DOHH2 (cell line): Measurements from ENCODE around the gene A1BG.

Experiments used
- H3F3A ChIP-seq: fragments of 200-600 bp; sonication (generic), shearing (Covaris generic); 2 replicates; pipeline ENCODE4 v1.6.0; 2016; ENCODE audit warnings: antibody characterized with exemption, mild to moderate bottlenecking; ENCODE audit not compliant: control insufficient read depth, insufficient read depth
- H3K27ac ChIP-seq: fragments of 200-600 bp; sonication (generic); 2 replicates; pipeline ENCODE4 v1.5.1; 2014; ENCODE audit warnings: low read depth, mild to moderate bottlenecking, low read length, moderate library complexity
- H3K27me3 ChIP-seq: fragments of 200-600 bp; sonication (generic); 2 replicates; pipeline ENCODE4 v1.6.1; 2014; ENCODE audit warnings: mild to moderate bottlenecking, low read length, mixed read lengths; ENCODE audit not compliant: control insufficient read depth
- H3K36me3 ChIP-seq: fragments of 200-600 bp; sonication (generic); 2 replicates; pipeline ENCODE4 v1.6.1; 2014; ENCODE audit warnings: mild to moderate bottlenecking, low read length, moderate library complexity, mixed read lengths; ENCODE audit not compliant: control insufficient read depth
- H3K4me1 ChIP-seq: fragments of 200-600 bp; sonication (generic); 2 replicates; pipeline ENCODE4 v1.6.1; 2014; ENCODE audit warnings: mild to moderate bottlenecking, low read length, mixed read lengths; ENCODE audit not compliant: control insufficient read depth
- H3K4me2 ChIP-seq: fragments of 200-600 bp; sonication (generic); 2 replicates; pipeline ENCODE4 v1.6.0; 2014; ENCODE audit warnings: mild to moderate bottlenecking, low read length, moderate library complexity
- H3K4me3 ChIP-seq: fragments of 200-600 bp; sonication (generic); 2 replicates; pipeline ENCODE4 v1.5.1; 2014; ENCODE audit warnings: mild to moderate bottlenecking, low read length, mixed read lengths
- H3K79me2 ChIP-seq: fragments of 200-600 bp; sonication (generic); 2 replicates; pipeline ENCODE4 v1.6.1; 2014; ENCODE audit warnings: mild to moderate bottlenecking, low read length, mixed read lengths; ENCODE audit not compliant: control insufficient read depth
- H3K9me2 ChIP-seq: fragments of 200-600 bp; sonication (generic); replicated peaks from 2 replicates; pipeline ENCODE4 v1.6.1; 2014; ENCODE audit warnings: mild to moderate bottlenecking, low read length, mixed read lengths; ENCODE audit not compliant: control insufficient read depth
- H3K9me3 ChIP-seq: fragments of 200-600 bp; sonication (generic); 2 replicates; pipeline ENCODE4 v1.6.1; 2014; ENCODE audit warnings: antibody characterized with exemption, low read length, mixed read lengths; ENCODE audit not compliant: control insufficient read depth, insufficient read depth
- H4K20me1 ChIP-seq: fragments of 200-600 bp; sonication (generic); 2 replicates; pipeline ENCODE4 v1.6.0; 2014; ENCODE audit warnings: low read depth, mild to moderate bottlenecking, antibody characterized with exemption, low read length, moderate library complexity; ENCODE audit not compliant: control insufficient read depth, insufficient read depth
- CTCF ChIP-seq: fragments of 200-600 bp; sonication (generic); IDR thresholded peaks from one replicate; pipeline ENCODE4 v1.5.1; 2014; ENCODE audit warnings: antibody characterized with exemption, mild to moderate bottlenecking, low read depth, low read length; ENCODE audit not compliant: poor library complexity, severe bottlenecking
- EZH2phosphoT487 ChIP-seq: fragments of 200-600 bp; sonication (generic); IDR thresholded peaks from 2 replicates; pipeline ENCODE4 v1.6.1; 2017; ENCODE audit warnings: borderline replicate concordance, mild to moderate bottlenecking, antibody characterized with exemption, low read length, moderate library complexity, mixed read lengths

Gene A1BG

GRCh38 chr19:58395220-58395978 lies 42.1 kb upstream of the A1BG start, which contains the start of gene RNF225:
RNF225 (plus strand) TSS chr19:58395656; CDS start chr19:58396090, 434 bp downstream.
- H3K4me1 ChIP-seq: peaks cover 2% of the 10 kb centered on the region
- H3K9me3 ChIP-seq: no peaks in the 10 kb centered on the region
- H3K9me2 ChIP-seq: no peaks in the 10 kb centered on the region
- peaks cover 41% of the 10 kb centered on the region for H3F3A ChIP-seq
- no peak for TF ChIP-seq EZH2phosphoT487
- TF ChIP-seq CTCF: no peak
- peaks cover 6% of the 10 kb centered on the region; the same call in 1 of the 2 replicates for H4K20me1 ChIP-seq
- no peak within 1 kb of the TSS for H3K4me3 ChIP-seq
- peaks cover 53% of the 10 kb centered on the region for H3K36me3 ChIP-seq
- H3K79me2 ChIP-seq: peaks cover 16% of the 10 kb centered on the region
- H3K27ac ChIP-seq: no peak within 1 kb of the TSS
- H3K27me3 ChIP-seq: no peaks in the 10 kb centered on the region
- no peak within 1 kb of the TSS for H3K4me2 ChIP-seq

- H3F3A ChIP-seq: peaks cover 41% of the 10 kb centered on the region
- no peak overlapping the region for H3K4me3 ChIP-seq
- no peak for TF ChIP-seq EZH2phosphoT487
- no peak for TF ChIP-seq CTCF
- H3K27me3 ChIP-seq: no peaks in the 10 kb centered on the region
- H3K4me1 ChIP-seq: peaks cover 3% of the 10 kb centered on the region; the same call in 1 of the 2 replicates
- H3K9me2 ChIP-seq: no peaks in the 10 kb centered on the region
- H3K36me3 ChIP-seq: peaks cover 57% of the 10 kb centered on the region
- H3K9me3 ChIP-seq: no peaks in the 10 kb centered on the region
- H3K27ac ChIP-seq: no peak overlapping the region
- H4K20me1 ChIP-seq: peaks cover 6% of the 10 kb centered on the region; the same call in 1 of the 2 replicates
- H3K4me2 ChIP-seq: no peak overlapping the region
- peaks cover 22% of the 10 kb centered on the region for H3K79me2 ChIP-seq
These were observed 41.5 kb upstream of the A1BG start for GRCh38 chr19:58394821-58395219.

DNA sequence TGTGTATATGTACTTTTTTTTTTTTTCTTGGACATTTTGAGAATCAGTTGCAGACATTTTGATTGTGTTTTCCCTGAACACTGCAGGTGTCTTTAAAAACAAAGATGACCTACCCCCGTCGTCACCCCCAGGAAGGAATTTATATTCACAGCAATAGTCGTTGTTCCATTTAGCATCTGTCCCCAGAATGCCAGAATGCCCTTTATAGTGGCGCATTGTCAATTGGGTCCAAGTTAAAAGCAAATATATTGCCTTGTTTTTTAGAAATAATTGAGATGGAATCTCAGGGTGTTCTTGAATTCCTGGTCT lies 40.4 kb upstream of the A1BG start:
- H3K36me3 ChIP-seq: peaks cover 66% of the 10 kb centered on the region

More for the DNA sequence above, 40.4 kb upstream of the A1BG start:
- Histone ChIP-seq H3K9me2 (no peaks in the 10 kb centered on the region), H3K4me1 (peaks cover 10% of the 10 kb centered on the region), H3K4me3 (no peak overlapping the region), H3K27ac (no peak overlapping the region), H3K4me2 (no peak overlapping the region), H3K27me3 (no peaks in the 10 kb centered on the region), H3K79me2 (peaks cover 32% of the 10 kb centered on the region), H4K20me1 (peaks cover 6% of the 10 kb centered on the region; the same call in 1 of the 2 replicates), H3K9me3 (no peaks in the 10 kb centered on the region), H3F3A (peaks cover 40% of the 10 kb centered on the region)
- TF ChIP-seq EZH2phosphoT487 (no peak), CTCF (no peak)
